ENCODE measurements around the gene KLHL40. TPM values are rescaled to one million over a fixed set of nuclear protein-coding genes. Genes with fewer than 3 reads are reported as not detected.
A peak's percentile ranks its signal among the peaks of the same experiment; 100 is the strongest.

KLHL40 gene
- total and polyA plus RNA-seq, 9 of the 15 experiments (the other 6 are each of a cell fraction or from before 2014, with no cell fraction given), result not detected

DNA sequence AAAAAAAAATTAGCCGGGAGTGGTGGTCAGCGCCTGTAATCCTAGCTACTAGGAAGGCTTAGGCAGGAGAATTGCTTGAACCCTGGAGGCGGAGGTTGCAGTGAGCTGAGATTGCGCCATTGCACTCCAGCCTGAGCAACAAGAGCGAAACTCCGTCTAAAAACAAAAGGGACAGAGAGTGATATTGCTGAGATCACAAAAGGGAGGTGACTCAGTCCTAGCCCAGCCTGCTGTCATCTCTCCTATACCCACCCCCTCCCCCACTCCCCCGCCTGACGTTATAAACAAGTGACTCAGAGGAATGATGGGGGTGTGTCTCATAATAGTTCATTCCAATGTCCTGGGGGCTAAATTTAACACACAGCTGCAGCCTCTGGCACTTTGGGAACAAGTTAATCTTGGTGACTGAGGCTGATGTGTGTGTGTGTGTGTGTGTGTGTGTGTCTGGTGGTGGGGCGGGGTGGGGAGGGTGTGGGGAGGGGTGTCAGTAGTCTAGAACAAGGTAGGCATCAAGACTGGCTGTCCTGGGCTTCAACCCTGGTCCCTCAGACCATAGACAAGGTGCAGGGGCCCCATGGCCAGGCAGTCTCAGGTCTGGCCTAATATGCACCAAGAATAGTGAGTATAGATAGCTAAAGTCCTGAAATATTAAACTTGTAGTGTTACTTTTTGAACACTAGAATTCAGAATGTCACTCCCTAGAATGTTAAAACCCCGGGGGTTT, 1.3 kb upstream of the KLHL40 start (continued):
- TF ChIP-seq, protein P1, sequence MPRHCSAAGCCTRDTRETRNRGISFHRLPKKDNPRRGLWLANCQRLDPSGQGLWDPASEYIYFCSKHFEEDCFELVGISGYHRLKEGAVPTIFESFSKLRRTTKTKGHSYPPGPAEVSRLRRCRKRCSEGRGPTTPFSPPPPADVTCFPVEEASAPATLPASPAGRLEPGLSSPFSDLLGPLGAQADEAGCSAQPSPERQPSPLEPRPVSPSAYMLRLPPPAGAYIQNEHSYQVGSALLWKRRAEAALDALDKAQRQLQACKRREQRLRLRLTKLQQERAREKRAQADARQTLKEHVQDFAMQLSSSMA (CRISPR knock-in tag; IDR thresholded peaks at IDR 0.05), result no peak
- TF ChIP-seq HNRNPK (IDR thresholded peaks at IDR 0.05; ENCODE audit: low read depth, low read length, poor library complexity, severe bottlenecking) (no peak), MAFG (tag; conservative IDR thresholded peaks at IDR 0.05) (peak; percentile 57), DNMT1 (IDR thresholded peaks at IDR 0.05) (no peak), ADNP (tag; IDR thresholded peaks at IDR 0.05) (no peak), ZNF174 (CRISPR knock-in tag; IDR thresholded peaks at IDR 0.05) (no peak), ZNF184 (CRISPR knock-in tag; IDR thresholded peaks at IDR 0.05) (no peak), E2F3 (CRISPR knock-in tag; IDR thresholded peaks at IDR 0.05) (no peak), CCAR2 (IDR thresholded peaks at IDR 0.05; ENCODE audit: low read depth, low read length) (no peak), LEF1 (IDR thresholded peaks at IDR 0.05) (0 out of 2 replicates have a peak, but pooled peaks have one; percentile 18), PHTF2 (CRISPR knock-in tag; IDR thresholded peaks at IDR 0.05) (no peak), ZNF77 (CRISPR knock-in tag; IDR thresholded peaks at IDR 0.05) (no peak), KLF10 (CRISPR knock-in tag; IDR thresholded peaks at IDR 0.05) (no peak), C11orf30 (IDR thresholded peaks at IDR 0.05; ENCODE audit: low read depth) (no peak; the same call in 1 of the 2 replicates)
- TF ChIP-seq, protein P2, sequence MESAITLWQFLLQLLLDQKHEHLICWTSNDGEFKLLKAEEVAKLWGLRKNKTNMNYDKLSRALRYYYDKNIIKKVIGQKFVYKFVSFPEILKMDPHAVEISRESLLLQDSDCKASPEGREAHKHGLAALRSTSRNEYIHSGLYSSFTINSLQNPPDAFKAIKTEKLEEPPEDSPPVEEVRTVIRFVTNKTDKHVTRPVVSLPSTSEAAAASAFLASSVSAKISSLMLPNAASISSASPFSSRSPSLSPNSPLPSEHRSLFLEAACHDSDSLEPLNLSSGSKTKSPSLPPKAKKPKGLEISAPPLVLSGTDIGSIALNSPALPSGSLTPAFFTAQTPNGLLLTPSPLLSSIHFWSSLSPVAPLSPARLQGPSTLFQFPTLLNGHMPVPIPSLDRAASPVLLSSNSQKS (CRISPR knock-in tag; IDR thresholded peaks at IDR 0.05), result no peak
- TF ChIP-seq, protein P3, sequence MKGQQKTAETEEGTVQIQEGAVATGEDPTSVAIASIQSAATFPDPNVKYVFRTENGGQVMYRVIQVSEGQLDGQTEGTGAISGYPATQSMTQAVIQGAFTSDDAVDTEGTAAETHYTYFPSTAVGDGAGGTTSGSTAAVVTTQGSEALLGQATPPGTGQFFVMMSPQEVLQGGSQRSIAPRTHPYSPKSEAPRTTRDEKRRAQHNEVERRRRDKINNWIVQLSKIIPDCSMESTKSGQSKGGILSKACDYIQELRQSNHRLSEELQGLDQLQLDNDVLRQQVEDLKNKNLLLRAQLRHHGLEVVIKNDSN (CRISPR knock-in tag; IDR thresholded peaks at IDR 0.05), result no peak
- TF ChIP-seq, protein P4, sequence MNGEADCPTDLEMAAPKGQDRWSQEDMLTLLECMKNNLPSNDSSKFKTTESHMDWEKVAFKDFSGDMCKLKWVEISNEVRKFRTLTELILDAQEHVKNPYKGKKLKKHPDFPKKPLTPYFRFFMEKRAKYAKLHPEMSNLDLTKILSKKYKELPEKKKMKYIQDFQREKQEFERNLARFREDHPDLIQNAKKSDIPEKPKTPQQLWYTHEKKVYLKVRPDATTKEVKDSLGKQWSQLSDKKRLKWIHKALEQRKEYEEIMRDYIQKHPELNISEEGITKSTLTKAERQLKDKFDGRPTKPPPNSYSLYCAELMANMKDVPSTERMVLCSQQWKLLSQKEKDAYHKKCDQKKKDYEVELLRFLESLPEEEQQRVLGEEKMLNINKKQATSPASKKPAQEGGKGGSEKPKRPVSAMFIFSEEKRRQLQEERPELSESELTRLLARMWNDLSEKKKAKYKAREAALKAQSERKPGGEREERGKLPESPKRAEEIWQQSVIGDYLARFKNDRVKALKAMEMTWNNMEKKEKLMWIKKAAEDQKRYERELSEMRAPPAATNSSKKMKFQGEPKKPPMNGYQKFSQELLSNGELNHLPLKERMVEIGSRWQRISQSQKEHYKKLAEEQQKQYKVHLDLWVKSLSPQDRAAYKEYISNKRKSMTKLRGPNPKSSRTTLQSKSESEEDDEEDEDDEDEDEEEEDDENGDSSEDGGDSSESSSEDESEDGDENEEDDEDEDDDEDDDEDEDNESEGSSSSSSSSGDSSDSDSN (IDR thresholded peaks at IDR 0.05; ENCODE audit: borderline replicate concordance in 1 of 2, low read depth in 2 of 2, low read length in 2 of 2), result no peak
- TF ChIP-seq, protein P5, sequence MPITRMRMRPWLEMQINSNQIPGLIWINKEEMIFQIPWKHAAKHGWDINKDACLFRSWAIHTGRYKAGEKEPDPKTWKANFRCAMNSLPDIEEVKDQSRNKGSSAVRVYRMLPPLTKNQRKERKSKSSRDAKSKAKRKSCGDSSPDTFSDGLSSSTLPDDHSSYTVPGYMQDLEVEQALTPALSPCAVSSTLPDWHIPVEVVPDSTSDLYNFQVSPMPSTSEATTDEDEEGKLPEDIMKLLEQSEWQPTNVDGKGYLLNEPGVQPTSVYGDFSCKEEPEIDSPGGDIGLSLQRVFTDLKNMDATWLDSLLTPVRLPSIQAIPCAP (CRISPR knock-in tag; IDR thresholded peaks at IDR 0.05; ENCODE audit: borderline replicate concordance), result no peak
- TF ChIP-seq, protein P6, sequence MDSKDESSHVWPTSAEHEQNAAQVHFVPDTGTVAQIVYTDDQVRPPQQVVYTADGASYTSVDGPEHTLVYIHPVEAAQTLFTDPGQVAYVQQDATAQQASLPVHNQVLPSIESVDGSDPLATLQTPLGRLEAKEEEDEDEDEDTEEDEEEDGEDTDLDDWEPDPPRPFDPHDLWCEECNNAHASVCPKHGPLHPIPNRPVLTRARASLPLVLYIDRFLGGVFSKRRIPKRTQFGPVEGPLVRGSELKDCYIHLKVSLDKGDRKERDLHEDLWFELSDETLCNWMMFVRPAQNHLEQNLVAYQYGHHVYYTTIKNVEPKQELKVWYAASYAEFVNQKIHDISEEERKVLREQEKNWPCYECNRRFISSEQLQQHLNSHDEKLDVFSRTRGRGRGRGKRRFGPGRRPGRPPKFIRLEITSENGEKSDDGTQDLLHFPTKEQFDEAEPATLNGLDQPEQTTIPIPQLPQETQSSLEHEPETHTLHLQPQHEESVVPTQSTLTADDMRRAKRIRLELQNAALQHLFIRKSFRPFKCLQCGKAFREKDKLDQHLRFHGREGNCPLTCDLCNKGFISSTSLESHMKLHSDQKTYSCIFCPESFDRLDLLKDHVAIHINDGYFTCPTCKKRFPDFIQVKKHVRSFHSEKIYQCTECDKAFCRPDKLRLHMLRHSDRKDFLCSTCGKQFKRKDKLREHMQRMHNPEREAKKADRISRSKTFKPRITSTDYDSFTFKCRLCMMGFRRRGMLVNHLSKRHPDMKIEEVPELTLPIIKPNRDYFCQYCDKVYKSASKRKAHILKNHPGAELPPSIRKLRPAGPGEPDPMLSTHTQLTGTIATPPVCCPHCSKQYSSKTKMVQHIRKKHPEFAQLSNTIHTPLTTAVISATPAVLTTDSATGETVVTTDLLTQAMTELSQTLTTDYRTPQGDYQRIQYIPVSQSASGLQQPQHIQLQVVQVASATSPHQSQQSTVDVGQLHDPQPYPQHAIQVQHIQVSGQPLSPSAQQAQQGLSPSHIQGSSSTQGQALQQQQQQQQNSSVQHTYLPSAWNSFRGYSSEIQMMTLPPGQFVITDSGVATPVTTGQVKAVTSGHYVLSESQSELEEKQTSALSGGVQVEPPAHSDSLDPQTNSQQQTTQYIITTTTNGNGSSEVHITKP (IDR thresholded peaks at IDR 0.05; ENCODE audit: partially characterized antibody), result peak; percentile 85
